Measurements from ENCODE around the gene STRC.
"Not testable (repeated sequence)": the region's sequence is repeated elsewhere in the genome, so short reads cannot be mapped to it uniquely, and the experiment has no call there.

- not testable (repeated sequence) for TF ChIP-seq CTCF, POLR2A, POLR2AphosphoS5 (IDR thresholded peaks at IDR 0.05)
These were observed 19.5 kb downstream of the STRC start for GRCh38 chr15:43599131-43599530.

Data from breast epithelium (tissue), 3 donors.